H9 (cell line): ENCODE data around the gene MS4A18. TPM values are rescaled to one million over a fixed set of nuclear protein-coding genes. Genes with fewer than 3 reads are reported as not detected.

Experiments
- DNase-seq: peaks from one replicate; pipeline ENCODE4 v3.0.0-alpha.2; 2017
- H2AFZ ChIP-seq: one replicate; pipeline ENCODE4 v1.6.1; 2013; ENCODE audit warnings: mild to moderate bottlenecking, low read length, control low read depth, moderate library complexity
- H2AK5ac ChIP-seq: 2 replicates; pipeline ENCODE4 v1.6.1; 2013; ENCODE audit warnings: low read length, control low read depth, mixed read lengths; ENCODE audit not compliant: insufficient read length
- H2BK120ac ChIP-seq: one replicate; pipeline ENCODE4 v1.6.1; 2013; ENCODE audit warnings: low read depth, mild to moderate bottlenecking, low read length, control low read depth, inconsistent platforms; ENCODE audit not compliant: poor library complexity, severe bottlenecking
- H2BK12ac ChIP-seq: 2 replicates; pipeline ENCODE4 v1.6.1; 2013; ENCODE audit warnings: low read length, control low read depth, mixed read lengths, low read depth; ENCODE audit not compliant: insufficient read length
- H2BK15ac ChIP-seq: 2 replicates; pipeline ENCODE4 v1.6.1; 2013; ENCODE audit warnings: low read depth, low read length, control low read depth
- H2BK20ac ChIP-seq: one replicate; pipeline ENCODE4 v1.6.1; 2013; ENCODE audit warnings: low read depth, mild to moderate bottlenecking, low read length, control low read depth, inconsistent platforms; ENCODE audit not compliant: poor library complexity, severe bottlenecking
- H2BK5ac ChIP-seq: 2 replicates; pipeline ENCODE4 v1.6.1; 2013; ENCODE audit warnings: low read length, control low read depth, mixed read lengths; ENCODE audit not compliant: insufficient read length
- H3K14ac ChIP-seq: 2 replicates; pipeline ENCODE4 v1.6.1; 2013; ENCODE audit warnings: low read length, control low read depth; ENCODE audit not compliant: insufficient read depth
- H3K18ac ChIP-seq: 2 replicates; pipeline ENCODE4 v1.6.1; 2013; ENCODE audit warnings: low read depth, mild to moderate bottlenecking, mixed read lengths, low read length, control low read depth; ENCODE audit not compliant: insufficient read length
- H3K23ac ChIP-seq: 2 replicates; pipeline ENCODE4 v1.6.1; 2013; ENCODE audit warnings: low read length, control low read depth, mixed read lengths, low read depth; ENCODE audit not compliant: insufficient read length
- H3K23me2 ChIP-seq: 2 replicates; pipeline ENCODE4 v1.6.1; 2013; ENCODE audit warnings: low read depth, mild to moderate bottlenecking, mixed read lengths, low read length, control low read depth; ENCODE audit not compliant: insufficient read length, poor library complexity, severe bottlenecking
- H3K27ac ChIP-seq: 2 replicates; pipeline ENCODE4 v1.5.1; 2013; ENCODE audit warnings: low read length, control low read depth, mixed read lengths, low read depth; ENCODE audit not compliant: insufficient read length
- H3K27me3 ChIP-seq: 2 replicates; pipeline ENCODE4 v1.6.1; 2013; ENCODE audit warnings: low read length, control low read depth, inconsistent platforms; ENCODE audit not compliant: insufficient read depth
- H3K4ac ChIP-seq: 2 replicates; pipeline ENCODE4 v1.6.1; 2013; ENCODE audit warnings: low read depth, mild to moderate bottlenecking, control low read depth, inconsistent platforms, low read length, moderate library complexity
- H3K4me1 ChIP-seq: 2 replicates; pipeline ENCODE4 v1.6.1; 2013; ENCODE audit warnings: low read length, control low read depth, inconsistent platforms; ENCODE audit not compliant: insufficient read depth
- H3K4me2 ChIP-seq: 2 replicates; pipeline ENCODE4 v1.6.1; 2013; ENCODE audit warnings: low read length, control low read depth, mixed read lengths; ENCODE audit not compliant: insufficient read length, insufficient read depth
- H3K56ac ChIP-seq: 2 replicates; pipeline ENCODE4 v1.6.1; 2013; ENCODE audit warnings: low read depth, mild to moderate bottlenecking, mixed read lengths, low read length, control low read depth; ENCODE audit not compliant: insufficient read length
- H3K79me1 ChIP-seq: 2 replicates; pipeline ENCODE4 v1.6.1; 2013; ENCODE audit warnings: low read depth, mild to moderate bottlenecking, moderate library complexity, low read length, control low read depth, inconsistent platforms; ENCODE audit not compliant: insufficient read depth, poor library complexity, severe bottlenecking
- H3K79me2 ChIP-seq: 2 replicates; pipeline ENCODE4 v1.6.1; 2013; ENCODE audit warnings: low read length, control low read depth, inconsistent platforms; ENCODE audit not compliant: insufficient read depth
- H3K9ac ChIP-seq: 2 replicates; pipeline ENCODE4 v1.6.1; 2013; ENCODE audit warnings: low read length, control low read depth, mixed read lengths; ENCODE audit not compliant: insufficient read length; ENCODE audit errors: extremely low read depth
- H3K9me3 ChIP-seq: one replicate; pipeline ENCODE4 v1.6.1; 2013; ENCODE audit warnings: low read depth, low read length, inconsistent platforms; ENCODE audit not compliant: control insufficient read depth
- H3T11ph ChIP-seq: one replicate; pipeline ENCODE4 v1.6.1; 2013; ENCODE audit warnings: mild to moderate bottlenecking, low read length, control low read depth, inconsistent platforms
- H4K20me1 ChIP-seq: one replicate; pipeline ENCODE4 v1.6.1; 2013; ENCODE audit not compliant: control insufficient read depth, insufficient read length, insufficient read depth
- H4K5ac ChIP-seq: 2 replicates; pipeline ENCODE4 v1.6.1; 2013; ENCODE audit warnings: low read depth, mild to moderate bottlenecking, mixed read lengths, low read length, control low read depth; ENCODE audit not compliant: insufficient read length
- H4K8ac ChIP-seq: replicated peaks from 2 replicates; pipeline ENCODE4 v1.6.1; 2013; ENCODE audit warnings: low read length, control low read depth, mixed read lengths, low read depth; ENCODE audit not compliant: insufficient read length
- H4K91ac ChIP-seq: 2 replicates; pipeline ENCODE4 v1.6.1; 2013; ENCODE audit warnings: low read depth, mild to moderate bottlenecking, moderate library complexity, mixed read lengths, low read length, control low read depth; ENCODE audit not compliant: insufficient read length
- H3K27ac Mint-ChIP-seq, 3 experiments: 2 replicates in 2 of 3; 3 replicates in 1 of 3; pipeline ENCODE4 v1.8.0; 2020 to 2021; ENCODE audit warnings: mixed read lengths in 3 of 3, mild to moderate bottlenecking in 1 of 3, moderate library complexity in 1 of 3
- H3K27me3 Mint-ChIP-seq: 2 replicates; pipeline ENCODE4 v1.8.0; 2021; ENCODE audit warnings: low read depth, mild to moderate bottlenecking, moderate library complexity, mixed read lengths
- H3K36me3 Mint-ChIP-seq, 3 experiments: 2 replicates in 2 of 3; 3 replicates in 1 of 3; pipeline ENCODE4 v1.8.0; 2020 to 2021; ENCODE audit warnings: low read depth in 3 of 3, mixed read lengths in 3 of 3; ENCODE audit not compliant: insufficient read depth in 1 of 3
- H3K4me1 Mint-ChIP-seq, 2 experiments: 2 replicates each; pipeline ENCODE4 v1.8.0; 2020; ENCODE audit warnings: mixed read lengths in 2 of 2
- H3K4me3 Mint-ChIP-seq, 2 experiments: 2 replicates in 1 of 2; 3 replicates in 1 of 2; pipeline ENCODE4 v1.8.0; 2020 to 2021; ENCODE audit warnings: mild to moderate bottlenecking in 2 of 2, mixed read lengths in 2 of 2, moderate library complexity in 1 of 2
- H3K9me3 Mint-ChIP-seq, 2 experiments: 2 replicates in 1 of 2; 3 replicates in 1 of 2; pipeline ENCODE4 v1.8.0; 2020; ENCODE audit warnings: mild to moderate bottlenecking in 2 of 2, mixed read lengths in 2 of 2, moderate library complexity in 1 of 2
- CTCF ChIP-seq: fragments of 200-600 bp; sonication (generic); conservative IDR thresholded peaks from 3 replicates; pipeline ENCODE4 v1.8.0; 2021; ENCODE audit warnings: antibody characterized with exemption, mild to moderate bottlenecking
- WGBS: extraction: QIAGEN DNeasy Blood & Tissue Kit; methylation state at CpG from one replicate; pipeline ENCODE4 v1.1.7; 2013; ENCODE audit warnings: missing lambda C conversion rate, low lambda C conversion rate, mixed read lengths; ENCODE audit not compliant: insufficient read length; ENCODE audit errors: extremely low coverage; 5-methylcytosine and 5-hydroxymethylcytosine counted together
- total RNA-seq: library from RNA; stranded (reverse); gene quantifications from 2 replicates; pipeline ENCODE4 v1.2.1, GENCODE V29; 2021

The MS4A18 gene
- total RNA-seq, 1 experiment from 2014 or later, result not detected

GRCh38 chr11:60769273-60769672 is 44.8 kb downstream of the MS4A18 start:
- no peak overlapping the region for H4K8ac ChIP-seq
- H3K23me2 ChIP-seq, result no peaks in the 10 kb centered on the region
- H2BK12ac ChIP-seq, result no peak overlapping the region
- no peak overlapping the region for H3K27ac ChIP-seq
- WGBS, result no CpG with 5 or more reads among the region's 4 CpGs
- H2AK5ac ChIP-seq, result no peak overlapping the region
- Mint-ChIP-seq H3K4me1 (peaks cover 5 to 9% of the 10 kb centered on the region in 2 experiments; a peak in 3 of 4 replicates), H3K27me3 (peaks cover 30% of the 10 kb centered on the region), H3K4me3 (no peak overlapping the region), H3K27ac (peak overlapping the region in 1 of 3 experiments; percentile 40; a peak in 1 of 7 replicates), H3K36me3 (peaks cover 0 to 5% (median 0%) of the 10 kb centered on the region in 3 experiments; a peak in 1 of 7 replicates), H3K9me3 (peaks cover 3% of the 10 kb centered on the region in 2 experiments; a peak in 3 of 5 replicates)
- no peak overlapping the region for H3K4ac ChIP-seq
- H3K27me3 ChIP-seq, result no peaks in the 10 kb centered on the region
- no peak overlapping the region for H3K4me2 ChIP-seq
- H3K23ac ChIP-seq, result no peak overlapping the region
- H3K14ac ChIP-seq, result no peak overlapping the region
- DNase-seq, result no peak
- H2AFZ ChIP-seq, result no peak overlapping the region
- no peak overlapping the region for H2BK5ac ChIP-seq
- no peak overlapping the region for H4K5ac ChIP-seq
- H3K9me3 ChIP-seq, result no peaks in the 10 kb centered on the region
- H3K56ac ChIP-seq, result no peak overlapping the region
- H3T11ph ChIP-seq, result no peak overlapping the region
- H4K91ac ChIP-seq, result no peak overlapping the region
- H3K9ac ChIP-seq, result no peak overlapping the region
- H2BK120ac ChIP-seq, result no peak overlapping the region
- no peaks in the 10 kb centered on the region for H3K79me2 ChIP-seq
- H3K18ac ChIP-seq, result no peak overlapping the region
- no peaks in the 10 kb centered on the region for H3K4me1 ChIP-seq
- no peak overlapping the region for H2BK15ac ChIP-seq
- no peak for TF ChIP-seq CTCF
- no peaks in the 10 kb centered on the region for H4K20me1 ChIP-seq
- no peak overlapping the region for H2BK20ac ChIP-seq
- no peaks in the 10 kb centered on the region for H3K79me1 ChIP-seq
